Osteoblast (primary cell): ENCODE results near the gene HAUS2. TPM values are rescaled to one million over a fixed set of nuclear protein-coding genes. Genes with fewer than 3 reads are reported as not detected.

Experiments
- DNase-seq: peaks from one replicate; pipeline ENCODE4 v3.0.0; 2011; ENCODE audit warnings: low spot score, mixed read lengths; ENCODE audit not compliant: insufficient read length; ENCODE audit errors: missing footprints
- H2AFZ ChIP-seq: 2 replicates; pipeline ENCODE4 v1.6.0; 2011; ENCODE audit warnings: mild to moderate bottlenecking, low read length
- H3K27ac ChIP-seq: 2 replicates; pipeline ENCODE4 v1.5.1; 2011; ENCODE audit warnings: mild to moderate bottlenecking, low read depth, low read length, moderate library complexity
- H3K27me3 ChIP-seq: 2 replicates; pipeline ENCODE4 v1.6.0; 2012; ENCODE audit warnings: mild to moderate bottlenecking, control low read depth, inconsistent platforms, low read length, moderate library complexity; ENCODE audit not compliant: insufficient read depth
- H3K36me3 ChIP-seq: 2 replicates; pipeline ENCODE4 v1.5.1; 2011; ENCODE audit warnings: mild to moderate bottlenecking, low read length, control low read depth, moderate library complexity; ENCODE audit not compliant: insufficient read depth
- H3K4me1 ChIP-seq: 2 replicates; pipeline ENCODE4 v1.5.1; 2011; ENCODE audit warnings: mild to moderate bottlenecking, low read length, control low read depth, moderate library complexity; ENCODE audit not compliant: insufficient read depth
- H3K4me2 ChIP-seq: 2 replicates; pipeline ENCODE4 v1.6.0; 2011; ENCODE audit warnings: mild to moderate bottlenecking, low read length; ENCODE audit not compliant: insufficient read depth
- H3K4me3 ChIP-seq: fragments of 200-600 bp; sonication (generic); 3 replicates; pipeline ENCODE4 v1.5.1; 2012; ENCODE audit warnings: mild to moderate bottlenecking, low read length, inconsistent platforms; ENCODE audit not compliant: insufficient read depth
- H3K79me2 ChIP-seq: 2 replicates; pipeline ENCODE4 v1.6.0; 2012; ENCODE audit warnings: mild to moderate bottlenecking, low read length, control low read depth, inconsistent platforms; ENCODE audit not compliant: insufficient read depth
- H3K9me3 ChIP-seq: 2 replicates; pipeline ENCODE4 v1.5.1; 2011; ENCODE audit warnings: low read depth, low read length, control low read depth
- H4K20me1 ChIP-seq: 2 replicates; pipeline ENCODE4 v1.6.0; 2012; ENCODE audit warnings: mild to moderate bottlenecking, low read length, control low read depth; ENCODE audit not compliant: insufficient read depth
- total RNA-seq: library from RNA; depleted of rRNA; stranded (reverse); fragments of >200 nt; gene quantifications from 2 replicates; pipeline ENCODE4 v1.2.3, GENCODE V29; 2012
- TF ChIP-seq, protein P1 (sequence below): IDR thresholded peaks from 2 replicates; pipeline ENCODE4 v1.5.1; 2011; ENCODE audit warnings: mild to moderate bottlenecking, low read depth, low read length, moderate library complexity; ENCODE audit errors: extremely low read depth

The HAUS2 gene
- total RNA-seq, 1 donor: 18.5 TPM

DNA sequence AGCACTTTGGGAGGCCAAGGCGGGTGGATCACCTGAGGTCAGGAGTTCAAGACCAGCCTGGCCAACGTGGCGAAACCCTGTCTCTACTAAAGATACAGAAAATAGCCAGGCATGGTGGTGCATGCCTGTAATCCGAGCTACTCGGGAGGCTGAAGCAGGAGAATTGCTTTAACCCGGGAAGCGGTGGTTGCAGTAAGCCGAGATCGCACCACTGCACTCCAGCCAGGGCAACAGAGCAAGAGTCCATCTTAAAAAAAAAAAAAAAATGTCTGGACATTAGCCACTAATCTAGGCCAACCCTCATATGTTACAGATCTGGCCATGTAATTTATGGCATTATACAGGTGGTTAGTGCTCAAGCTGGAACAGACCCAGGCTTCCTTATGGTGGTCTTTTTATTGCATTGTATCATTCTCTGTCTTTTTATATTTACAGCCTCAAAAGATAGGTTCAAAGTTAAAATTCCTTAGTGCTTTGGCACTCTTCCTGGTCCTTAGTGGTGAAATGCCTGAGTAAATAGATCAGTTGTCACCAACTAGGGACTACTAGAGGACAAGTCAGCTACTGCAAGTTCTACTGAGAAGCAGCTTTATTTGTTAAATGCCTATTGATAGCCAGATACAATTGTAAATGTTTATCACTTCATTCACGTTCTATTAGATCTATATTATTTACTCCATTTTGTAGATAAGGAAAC, 42.7 kb downstream of the HAUS2 start:
- H3K4me2 ChIP-seq: no peak overlapping the region
- TF ChIP-seq, protein P1, sequence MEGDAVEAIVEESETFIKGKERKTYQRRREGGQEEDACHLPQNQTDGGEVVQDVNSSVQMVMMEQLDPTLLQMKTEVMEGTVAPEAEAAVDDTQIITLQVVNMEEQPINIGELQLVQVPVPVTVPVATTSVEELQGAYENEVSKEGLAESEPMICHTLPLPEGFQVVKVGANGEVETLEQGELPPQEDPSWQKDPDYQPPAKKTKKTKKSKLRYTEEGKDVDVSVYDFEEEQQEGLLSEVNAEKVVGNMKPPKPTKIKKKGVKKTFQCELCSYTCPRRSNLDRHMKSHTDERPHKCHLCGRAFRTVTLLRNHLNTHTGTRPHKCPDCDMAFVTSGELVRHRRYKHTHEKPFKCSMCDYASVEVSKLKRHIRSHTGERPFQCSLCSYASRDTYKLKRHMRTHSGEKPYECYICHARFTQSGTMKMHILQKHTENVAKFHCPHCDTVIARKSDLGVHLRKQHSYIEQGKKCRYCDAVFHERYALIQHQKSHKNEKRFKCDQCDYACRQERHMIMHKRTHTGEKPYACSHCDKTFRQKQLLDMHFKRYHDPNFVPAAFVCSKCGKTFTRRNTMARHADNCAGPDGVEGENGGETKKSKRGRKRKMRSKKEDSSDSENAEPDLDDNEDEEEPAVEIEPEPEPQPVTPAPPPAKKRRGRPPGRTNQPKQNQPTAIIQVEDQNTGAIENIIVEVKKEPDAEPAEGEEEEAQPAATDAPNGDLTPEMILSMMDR: peak; percentile 38
- H3K4me3 ChIP-seq: no peak overlapping the region
- no peaks in the 10 kb centered on the region for H3K27me3 ChIP-seq
- no peaks in the 10 kb centered on the region for H4K20me1 ChIP-seq
- no peak overlapping the region for H3K27ac ChIP-seq
- peak; percentile 71 for DNase-seq
- H3K36me3 ChIP-seq: no peaks in the 10 kb centered on the region
- H3K4me1 ChIP-seq: peaks cover 2% of the 10 kb centered on the region
- H2AFZ ChIP-seq: no peak overlapping the region
- H3K9me3 ChIP-seq: no peaks in the 10 kb centered on the region
- H3K79me2 ChIP-seq: no peaks in the 10 kb centered on the region

DNA sequence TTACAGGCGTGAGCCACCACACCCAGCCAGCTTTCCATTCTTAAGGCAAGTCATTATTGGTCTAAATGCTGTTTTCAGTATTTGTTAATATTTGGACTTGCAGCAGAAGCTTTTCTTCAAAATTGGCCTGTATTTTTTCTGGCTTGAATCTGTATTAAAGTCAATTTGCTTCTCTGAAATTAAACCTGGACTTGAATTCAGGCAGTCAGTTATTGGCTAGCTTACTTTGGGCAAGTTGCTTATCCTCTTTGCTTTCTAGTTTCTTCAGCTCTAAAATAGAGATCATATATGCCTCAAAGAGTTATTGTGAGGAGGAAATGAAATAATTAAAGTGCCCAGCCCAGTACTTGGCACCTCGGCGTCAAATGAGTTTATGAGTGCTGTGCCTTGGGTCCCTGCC, 44.1 kb downstream of the HAUS2 start:
- TF ChIP-seq, protein P1: no peak
- Histone ChIP-seq H3K4me1 (peaks cover 2% of the 10 kb centered on the region), H4K20me1 (no peaks in the 10 kb centered on the region), H3K4me2 (no peak overlapping the region), H3K79me2 (no peaks in the 10 kb centered on the region), H3K36me3 (no peaks in the 10 kb centered on the region), H3K27me3 (no peaks in the 10 kb centered on the region), H2AFZ (no peak overlapping the region), H3K4me3 (no peak overlapping the region), H3K9me3 (no peaks in the 10 kb centered on the region), H3K27ac (no peak overlapping the region)
- DNase-seq: no peak

DNA sequence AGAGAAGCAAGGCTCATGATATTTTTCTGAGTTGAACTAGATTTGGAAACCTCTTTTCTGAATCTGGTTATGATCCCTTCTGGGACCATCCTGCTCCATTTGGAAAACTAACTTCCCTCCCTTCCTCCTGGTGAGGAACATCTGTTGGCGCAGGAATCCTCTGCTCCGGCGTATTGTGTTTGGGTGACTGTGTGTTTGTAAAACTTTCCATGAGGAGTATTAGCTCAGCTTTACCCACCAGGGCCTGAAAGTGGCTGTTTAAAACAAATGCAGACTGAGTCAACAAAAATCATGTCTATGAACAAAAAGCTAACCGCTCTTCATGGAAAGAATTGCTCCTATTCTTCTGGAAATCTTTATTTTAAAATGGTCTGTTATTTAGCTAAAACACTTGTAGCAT, 44.5 kb downstream of the HAUS2 start:
- Histone ChIP-seq H3K27ac (no peak overlapping the region), H3K36me3 (no peaks in the 10 kb centered on the region), H4K20me1 (no peaks in the 10 kb centered on the region), H3K79me2 (no peaks in the 10 kb centered on the region), H2AFZ (no peak overlapping the region), H3K4me3 (no peak overlapping the region), H3K9me3 (no peaks in the 10 kb centered on the region), H3K4me2 (no peak overlapping the region), H3K27me3 (no peaks in the 10 kb centered on the region), H3K4me1 (peaks cover 2% of the 10 kb centered on the region)
- TF ChIP-seq, protein P1: no peak
- no peak for DNase-seq

DNA sequence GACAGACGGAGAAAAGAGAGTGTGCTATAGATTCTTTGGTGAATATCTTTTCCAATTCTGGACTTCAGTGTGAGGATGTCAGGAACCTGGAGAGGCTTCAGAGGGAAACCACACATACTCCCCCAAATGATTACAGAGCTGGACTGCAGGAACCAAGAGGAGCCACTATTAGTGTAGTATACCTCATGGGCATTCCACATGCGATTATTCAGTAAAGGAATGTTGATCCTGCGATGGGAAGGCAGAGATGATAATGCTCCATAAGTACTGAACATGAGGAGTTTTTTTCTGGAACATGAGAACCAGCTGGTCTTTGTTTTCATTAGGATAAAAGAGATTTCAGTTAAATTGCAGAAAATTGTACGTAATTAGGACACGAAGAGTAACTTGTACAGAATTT, 45.5 kb downstream of the HAUS2 start:
- peaks cover 2% of the 10 kb centered on the region for H3K4me1 ChIP-seq
- TF ChIP-seq, protein P1: no peak
- H4K20me1 ChIP-seq: no peaks in the 10 kb centered on the region
- no peak for DNase-seq
- no peak overlapping the region for H3K4me3 ChIP-seq
- no peak overlapping the region for H2AFZ ChIP-seq
- H3K27me3 ChIP-seq: no peaks in the 10 kb centered on the region
- H3K36me3 ChIP-seq: no peaks in the 10 kb centered on the region
- no peaks in the 10 kb centered on the region for H3K79me2 ChIP-seq
- no peaks in the 10 kb centered on the region for H3K9me3 ChIP-seq
- no peak overlapping the region for H3K4me2 ChIP-seq
- no peak overlapping the region for H3K27ac ChIP-seq
